ENCODE data around the gene DAB2IP.

- no peak for TF ChIP-seq CTCF (IDR thresholded peaks at IDR 0.05; ENCODE audit: insufficient read depth, low read depth, low read length)
- TF ChIP-seq EZH2 (IDR thresholded peaks at IDR 0.05; ENCODE audit: insufficient read depth, low read length): no peak
Measured at GRCh38 chr9:121652838-121653231, 1.4 kb downstream of the DAB2IP start.
